ENCODE results near the gene PPP4R3B.

PPP4R3B gene

DNA sequence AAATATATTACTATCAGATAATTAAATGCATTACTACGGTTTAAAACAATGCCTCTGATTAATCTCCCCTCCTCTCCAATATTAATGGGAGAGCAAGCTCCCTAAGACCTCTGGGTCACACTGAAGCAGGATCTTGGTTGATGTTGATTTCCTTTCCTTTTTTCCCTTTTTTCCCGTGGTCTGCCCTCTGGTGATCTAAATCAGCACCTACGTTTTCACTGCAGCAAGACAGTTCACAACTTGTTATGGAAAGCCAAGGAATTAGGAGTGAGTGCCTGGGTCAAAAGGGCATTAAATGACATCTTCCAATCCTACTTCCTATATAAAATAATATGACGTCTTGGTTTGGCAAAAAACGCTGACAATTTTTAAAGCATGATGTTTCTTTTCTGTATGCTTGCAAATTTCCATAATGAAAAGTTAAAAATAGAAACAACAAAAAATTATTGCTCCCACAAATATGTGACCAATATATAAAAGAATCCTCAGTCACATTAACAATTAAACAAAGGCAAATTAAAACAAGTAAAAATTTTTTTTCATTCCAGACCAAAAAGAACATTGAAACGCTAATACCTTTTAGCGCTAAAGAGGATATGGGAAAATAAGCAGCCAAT, 105.8 kb downstream of the PPP4R3B start:
- no peak overlapping the region for H3K4me3 ChIP-seq (ENCODE audit: low read depth, low read length)
- TF ChIP-seq, protein P1, sequence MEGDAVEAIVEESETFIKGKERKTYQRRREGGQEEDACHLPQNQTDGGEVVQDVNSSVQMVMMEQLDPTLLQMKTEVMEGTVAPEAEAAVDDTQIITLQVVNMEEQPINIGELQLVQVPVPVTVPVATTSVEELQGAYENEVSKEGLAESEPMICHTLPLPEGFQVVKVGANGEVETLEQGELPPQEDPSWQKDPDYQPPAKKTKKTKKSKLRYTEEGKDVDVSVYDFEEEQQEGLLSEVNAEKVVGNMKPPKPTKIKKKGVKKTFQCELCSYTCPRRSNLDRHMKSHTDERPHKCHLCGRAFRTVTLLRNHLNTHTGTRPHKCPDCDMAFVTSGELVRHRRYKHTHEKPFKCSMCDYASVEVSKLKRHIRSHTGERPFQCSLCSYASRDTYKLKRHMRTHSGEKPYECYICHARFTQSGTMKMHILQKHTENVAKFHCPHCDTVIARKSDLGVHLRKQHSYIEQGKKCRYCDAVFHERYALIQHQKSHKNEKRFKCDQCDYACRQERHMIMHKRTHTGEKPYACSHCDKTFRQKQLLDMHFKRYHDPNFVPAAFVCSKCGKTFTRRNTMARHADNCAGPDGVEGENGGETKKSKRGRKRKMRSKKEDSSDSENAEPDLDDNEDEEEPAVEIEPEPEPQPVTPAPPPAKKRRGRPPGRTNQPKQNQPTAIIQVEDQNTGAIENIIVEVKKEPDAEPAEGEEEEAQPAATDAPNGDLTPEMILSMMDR (IDR thresholded peaks at IDR 0.05; ENCODE audit: low read depth, low read length): peak; percentile 43; the same call in 1 of the 2 replicates

DNA sequence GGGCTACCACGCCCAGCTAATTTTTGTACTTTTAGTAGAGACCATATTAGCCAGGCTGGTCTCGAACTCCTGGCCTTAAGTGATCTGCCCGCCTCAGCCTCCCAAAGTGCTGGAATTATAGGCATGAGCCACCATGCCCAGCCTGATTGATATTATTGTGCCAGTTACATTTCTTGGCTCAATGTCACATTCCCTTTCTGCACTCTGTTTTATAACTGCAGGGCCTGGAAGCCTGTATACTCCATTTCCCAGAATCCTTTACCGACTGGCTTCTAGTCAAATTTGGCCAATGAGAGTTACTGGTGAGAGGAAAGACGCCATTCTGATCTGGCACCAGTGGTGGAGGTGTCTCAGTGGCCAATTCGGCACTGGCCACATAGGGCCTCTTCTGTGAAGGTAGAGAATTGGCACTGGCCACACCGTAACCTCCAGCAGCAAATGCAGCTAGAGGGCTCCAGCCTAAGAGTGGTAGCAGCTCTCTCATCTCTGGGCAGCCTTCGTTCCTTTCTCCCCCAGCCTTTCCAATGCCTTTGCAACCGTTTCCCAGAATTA, 114.8 kb downstream of the PPP4R3B start:
- no peak overlapping the region for H3K4me3 ChIP-seq (ENCODE audit: low read depth, low read length)
- TF ChIP-seq, protein P1 (IDR thresholded peaks at IDR 0.05; ENCODE audit: low read depth, low read length): no peak

DNA sequence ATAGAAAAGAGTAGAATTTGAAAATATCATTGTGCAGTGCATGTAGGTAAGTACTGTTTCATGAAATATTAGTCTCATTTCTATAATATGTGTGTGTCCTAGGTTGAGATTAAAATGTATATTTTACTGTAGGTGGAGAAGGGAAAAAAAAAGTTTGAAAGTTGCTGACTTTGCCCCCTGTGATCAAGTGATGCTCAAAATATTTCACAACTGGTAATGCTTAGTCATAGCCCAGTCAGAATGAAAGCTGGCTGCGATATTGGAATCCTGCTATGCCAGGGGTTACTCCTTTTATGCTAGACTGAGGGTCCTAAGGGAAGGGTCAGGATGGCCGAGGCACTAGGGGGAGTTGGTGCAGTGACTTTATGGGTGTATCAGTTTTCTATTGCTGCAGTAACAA, 117.4 kb downstream of the PPP4R3B start:
- TF ChIP-seq, protein P1 (IDR thresholded peaks at IDR 0.05; ENCODE audit: low read depth, low read length): no peak
- H3K4me3 ChIP-seq (ENCODE audit: low read depth, low read length): no peak overlapping the region

DNA sequence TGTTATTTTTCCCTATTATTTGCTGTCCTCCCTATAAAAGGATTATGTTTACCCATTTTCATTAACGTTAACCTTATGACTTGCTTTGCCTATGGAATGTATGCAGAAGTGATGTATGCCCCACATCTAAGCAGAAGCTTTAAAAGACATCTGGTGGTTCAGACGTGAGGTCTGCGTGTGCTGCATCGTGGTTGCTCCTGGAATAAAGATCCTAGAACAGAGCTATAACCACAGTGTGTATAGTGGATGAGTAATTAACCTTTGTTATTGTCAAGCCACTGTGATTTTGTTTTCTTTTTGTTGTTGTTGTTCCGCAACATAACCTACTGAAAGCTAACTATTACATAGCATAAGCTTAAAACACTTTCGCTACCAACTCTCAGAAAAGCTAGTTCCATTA, 118.8 kb downstream of the PPP4R3B start:
- TF ChIP-seq, protein P1 (IDR thresholded peaks at IDR 0.05; ENCODE audit: low read depth, low read length): no peak
- no peak overlapping the region for H3K4me3 ChIP-seq (ENCODE audit: low read depth, low read length)
